Transverse colon (tissue), 4 donors: ENCODE results near the gene SNF8. TPM values are rescaled to one million over a fixed set of nuclear protein-coding genes. Genes with fewer than 3 reads are reported as not detected.
"Not testable (repeated sequence)": the region's sequence is repeated elsewhere in the genome, so short reads cannot be mapped to it uniquely, and the experiment has no call there.

Source experiments
- DNase-seq: peaks from one replicate; pipeline ENCODE4 v3.0.0-alpha.2; 2019
- H3K27ac ChIP-seq, 4 donors: fragments of 200-600 bp; sonication (generic); 2 replicates each; pipeline ENCODE4 v1.5.1; 2016 to 2018; ENCODE audit warnings: inconsistent platforms in 4 of 4
- H3K27me3 ChIP-seq: fragments of 200-600 bp; sonication (generic); 2 replicates; pipeline ENCODE4 v1.5.1; 2017; ENCODE audit warnings: inconsistent platforms
- H3K36me3 ChIP-seq, 4 donors: fragments of 200-600 bp; sonication (generic); 2 replicates each; pipeline ENCODE4 v1.5.1; 2017 to 2019; ENCODE audit warnings: inconsistent platforms in 4 of 4
- H3K4me1 ChIP-seq, 4 donors: fragments of 200-600 bp; sonication (generic); 2 replicates each; pipeline ENCODE4 v1.5.1; 2017 to 2020; ENCODE audit warnings: inconsistent platforms in 4 of 4
- H3K4me3 ChIP-seq, 4 donors: fragments of 200-600 bp; sonication (generic); 1 replicate in 1 of 4; 2 replicates in 3 of 4; pipeline versions ENCODE4 v1.5.1 to v1.6.1; 2017 to 2019; ENCODE audit warnings: inconsistent platforms in 4 of 4
- H3K9me3 ChIP-seq, 2 donors: fragments of 200-600 bp; sonication (generic); 2 replicates each; pipeline ENCODE4 v1.5.1; 2017 to 2019; ENCODE audit warnings: inconsistent platforms in 2 of 2
- CTCF ChIP-seq, 5 experiments: fragments of 200-600 bp in 3 of 5; fragments of 450-650 bp in 2 of 5; sonication (generic) in 3 of 5; IDR thresholded peaks; 1 replicate in 2 of 5; 2 replicates in 3 of 5; pipeline ENCODE4 v1.5.1; 2016 to 2017; ENCODE audit warnings: antibody characterized with exemption in 5 of 5, inconsistent platforms in 3 of 5, mild to moderate bottlenecking in 2 of 5, moderate library complexity in 1 of 5
- EP300 ChIP-seq: sonication (generic); formaldehyde crosslinking; IDR thresholded peaks from one replicate; pipeline ENCODE4 v1.6.1; 2017; ENCODE audit warnings: antibody characterized with exemption, low read depth
- POLR2A ChIP-seq: fragments of 450-650 bp; IDR thresholded peaks from one replicate; pipeline ENCODE4 v1.6.1; 2016; ENCODE audit warnings: antibody characterized with exemption, mild to moderate bottlenecking, moderate library complexity
- POLR2AphosphoS5 ChIP-seq, 3 donors: sonication (generic); formaldehyde crosslinking; IDR thresholded peaks; one replicate each; pipeline ENCODE4 v1.6.1; 2016; ENCODE audit warnings: antibody characterized with exemption in 3 of 3
- WGBS, 2 donors: methylation state at CpG; one replicate each; pipeline ENCODE4 v1.1.5; 2018; ENCODE audit warnings: low coverage in 1 of 2; 5-methylcytosine and 5-hydroxymethylcytosine counted together
- in situ Hi-C, 4 donors: fragments of 200-750 bp; cut with MboI; loops; one replicate each; pipeline versions ENCODE4 v1.15.0 to v1.15.1; 2017; ENCODE audit warnings: low sequenced_read_pairs in 3 of 4, low pct_ligation_motif_present in 1 of 4, low pct_unique_long_range_greater_than_20kb in 1 of 4
- intact Hi-C: fragments of 100-400 bp; cut with DNase I; formaldehyde crosslinking; loops from one replicate; pipeline ENCODE4 v1.15.1; 2023; ENCODE audit warnings: low total_unique reads
- total RNA-seq, 4 donors: library from RNA; depleted of rRNA; stranded (reverse); fragments of >200 nt; gene quantifications; one replicate each; pipeline ENCODE4 v1.1.0, GENCODE V29; 2016

The SNF8 gene
- total RNA-seq, 4 donors from 2014 or later = 44.1 to 67.7 (median 62.0) TPM

GRCh38 chr17:48951572-48951971 is 6.9 kb upstream of the SNF8 start:
- intact Hi-C loops = no loop called here
- WGBS, 2 donors = 67% methylated on average over 5 of the region's 5 CpGs; no CpG with 5 or more reads in 1 of the 2 donors
- no peak for TF ChIP-seq CTCF (IDR thresholded peaks at IDR 0.05)
- no peak for TF ChIP-seq POLR2AphosphoS5 (IDR thresholded peaks at IDR 0.05)
- no peak for TF ChIP-seq POLR2A
- no peak for TF ChIP-seq EP300
- Histone ChIP-seq H3K9me3 (no peaks in the 10 kb centered on the region), H3K27ac (no peak overlapping the region), H3K36me3 (no peaks in the 10 kb centered on the region), H3K27me3 (peaks cover 44% of the 10 kb centered on the region), H3K4me1 (no peaks in the 10 kb centered on the region), H3K4me3 (no peak overlapping the region)
- no peak for DNase-seq
- in situ Hi-C loops = no loop called here

- H3K36me3 ChIP-seq, DNase-seq, intact Hi-C loops, H3K27me3 ChIP-seq, H3K9me3 ChIP-seq, in situ Hi-C loops: not testable (repeated sequence)
- peaks cover 11 to 26% (median 23%) of the 10 kb centered on the region in 4 donors for H3K4me1 ChIP-seq
- peak overlapping the region in 3 of 4 donors; percentile 65 to 93 (median 79) for H3K4me3 ChIP-seq
- H3K27ac ChIP-seq = peak overlapping the region; percentile 87 to 91 (median 88)
- WGBS, 2 donors = 89 to 96% methylated on average over 13 to 16 of the region's 16 CpGs
Measured at GRCh38 chr17:48945261-48945651, 614 bp upstream of the SNF8 start.

- no peak overlapping the region for H3K27ac ChIP-seq
- H3K9me3 ChIP-seq = no peaks in the 10 kb centered on the region
- no peaks in the 10 kb centered on the region for H3K27me3 ChIP-seq
- no peak overlapping the region for H3K4me3 ChIP-seq
- intact Hi-C loops = no loop called here
- WGBS, 2 donors = 90% methylated on average over 6 of the region's 6 CpGs; no CpG with 5 or more reads in 1 of the 2 donors
- DNase-seq = no peak
- H3K36me3 ChIP-seq = peaks cover 0 to 44% (median 20%) of the 10 kb centered on the region in 4 donors
- in situ Hi-C loops = no loop called here
- TF ChIP-seq EP300 = no peak
- no peak for TF ChIP-seq POLR2AphosphoS5 (IDR thresholded peaks at IDR 0.05)
- TF ChIP-seq CTCF (IDR thresholded peaks at IDR 0.05) = no peak
- no peak for TF ChIP-seq POLR2A
- no peaks in the 10 kb centered on the region for H3K4me1 ChIP-seq
Measured at GRCh38 chr17:48933035-48933434, 11.6 kb downstream of the SNF8 start.

GRCh38 chr17:48930435-48930873 is 14.2 kb downstream of the SNF8 start:
- in situ Hi-C loops = no loop called here
- H3K27ac ChIP-seq = no peak overlapping the region
- intact Hi-C loops = no loop called here
- no peaks in the 10 kb centered on the region for H3K27me3 ChIP-seq
- no peak for TF ChIP-seq CTCF (IDR thresholded peaks at IDR 0.05)
- TF ChIP-seq POLR2AphosphoS5 (IDR thresholded peaks at IDR 0.05) = no peak
- no peak for TF ChIP-seq POLR2A
- no peak for TF ChIP-seq EP300
- no peaks in the 10 kb centered on the region for H3K9me3 ChIP-seq
- H3K4me3 ChIP-seq = no peak overlapping the region
- H3K4me1 ChIP-seq = no peaks in the 10 kb centered on the region
- WGBS, 2 donors = 56 to 58% methylated on average over 2 to 3 of the region's 3 CpGs
- peaks cover 0 to 49% (median 21%) of the 10 kb centered on the region in 4 donors for H3K36me3 ChIP-seq
- DNase-seq = no peak

- peaks cover 0 to 47% (median 22%) of the 10 kb centered on the region in 4 donors for H3K36me3 ChIP-seq
- no peaks in the 10 kb centered on the region for H3K4me1 ChIP-seq
- in situ Hi-C loops = no loop called here
- H3K4me3 ChIP-seq = no peak overlapping the region
- TF ChIP-seq POLR2AphosphoS5 (IDR thresholded peaks at IDR 0.05) (no peak), EP300 (no peak), POLR2A (no peak), CTCF (IDR thresholded peaks at IDR 0.05) (no peak)
- WGBS, 2 donors = 50% methylated on average over 1 of the region's 1 CpG
- no peak overlapping the region for H3K27ac ChIP-seq
- intact Hi-C loops = no loop called here
- DNase-seq = no peak
- H3K27me3 ChIP-seq = no peaks in the 10 kb centered on the region
- no peaks in the 10 kb centered on the region for H3K9me3 ChIP-seq
Measured at GRCh38 chr17:48929812-48930165, 14.9 kb downstream of the SNF8 start.
